ENCODE measurements around the gene KCNK6. TPM values are rescaled to one million over a fixed set of nuclear protein-coding genes. Genes with fewer than 3 reads are reported as not detected.

The KCNK6 gene
- total and polyA plus RNA-seq, 2 donors (not counting 1 experiment from before 2014, with no cell fraction given): 3.4 to 3.7 TPM

DNA sequence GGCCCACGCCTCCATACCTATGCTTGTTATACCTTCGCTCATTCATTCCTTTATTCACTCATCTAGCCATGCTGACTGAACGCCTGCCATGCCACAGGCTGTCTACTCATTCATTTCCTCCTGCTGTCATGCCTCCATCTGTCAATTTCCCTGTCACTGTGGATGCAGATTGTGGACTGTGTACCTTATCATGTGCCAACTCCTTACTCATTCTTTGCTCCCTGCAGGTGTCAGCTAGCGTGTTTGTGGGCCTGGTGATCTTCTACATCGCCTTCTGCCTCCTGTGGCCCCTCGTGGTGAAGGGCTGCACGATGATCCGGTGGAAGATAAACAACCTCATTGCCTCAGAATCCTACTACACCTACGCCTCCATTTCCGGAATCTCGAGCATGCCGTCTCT lies 50.7 kb downstream of the KCNK6 start:
- Histone ChIP-seq H3K9me3 (ENCODE audit: control extremely low read depth in 1 of 3, control insufficient read depth in 2 of 3, insufficient read depth in 1 of 3, low read length in 2 of 3) (peaks cover 0 to 2% (median 0%) of the 10 kb centered on the region in 3 donors), H3K4me2 (replicated peaks; ENCODE audit: low read depth, low read length, poor library complexity, severe bottlenecking) (no peak overlapping the region), H2AFZ (ENCODE audit: insufficient read depth, low read depth, low read length, poor library complexity, severe bottlenecking) (no peak overlapping the region), H3K36me3 (replicated peaks in 1 of 2; ENCODE audit: control extremely low read depth in 1 of 2, control insufficient read depth in 1 of 2, extremely low read depth in 1 of 2, insufficient read depth in 2 of 2, low read length in 1 of 2) (no peaks in the 10 kb centered on the region), H3K4me3 (ENCODE audit: control extremely low read depth in 1 of 5, extremely low read depth in 1 of 5, insufficient read depth in 1 of 5, low read depth in 2 of 5, low read length in 4 of 5) (no peak overlapping the region), H4K20me1 (ENCODE audit: control insufficient read depth, insufficient read depth, low read length, poor library complexity, severe bottlenecking) (peaks cover 4% of the 10 kb centered on the region), H3K27ac (ENCODE audit: low read length in 2 of 2) (no peak overlapping the region), H3K9ac (ENCODE audit: low read length) (no peak overlapping the region), H3K79me2 (ENCODE audit: control insufficient read depth, insufficient read depth, low read length) (peaks cover 5% of the 10 kb centered on the region), H3K27me3 (replicated peaks in 1 of 4; ENCODE audit: control extremely low read depth in 1 of 4, control insufficient read depth in 3 of 4, insufficient read depth in 4 of 4, low read length in 3 of 4) (peaks cover 0 to 28% (median 0%) of the 10 kb centered on the region in 4 experiments), H3K4me1 (ENCODE audit: control insufficient read depth in 2 of 2, insufficient read depth in 2 of 2, low read length in 2 of 2) (peaks cover 6 to 11% of the 10 kb centered on the region in 2 donors)
- DNase-seq: no peak
- no peak overlapping the region for H3K4me3 Mint-ChIP-seq
- H3K4me1 Mint-ChIP-seq: peaks cover 12% of the 10 kb centered on the region
- POLR2A ChIA-PET: no interaction called here
- no peak for ATAC-seq (ENCODE audit: low read depth)
- 87% methylated on average over 12 of the region's 12 CpGs for WGBS (ENCODE audit: insufficient coverage)
- intact Hi-C loops (cut with micrococcal nuclease): no loop called here
- H3K27me3 Mint-ChIP-seq: peaks cover 13% of the 10 kb centered on the region
- CTCF ChIA-PET: no interaction called here
- H3K27ac Mint-ChIP-seq: no peak overlapping the region
- no peak for TF ChIP-seq EZH2 (IDR thresholded peaks at IDR 0.05; ENCODE audit: borderline replicate concordance, insufficient read depth, low read depth, low read length, poor library complexity, severe bottlenecking)
- TF ChIP-seq, protein P1, sequence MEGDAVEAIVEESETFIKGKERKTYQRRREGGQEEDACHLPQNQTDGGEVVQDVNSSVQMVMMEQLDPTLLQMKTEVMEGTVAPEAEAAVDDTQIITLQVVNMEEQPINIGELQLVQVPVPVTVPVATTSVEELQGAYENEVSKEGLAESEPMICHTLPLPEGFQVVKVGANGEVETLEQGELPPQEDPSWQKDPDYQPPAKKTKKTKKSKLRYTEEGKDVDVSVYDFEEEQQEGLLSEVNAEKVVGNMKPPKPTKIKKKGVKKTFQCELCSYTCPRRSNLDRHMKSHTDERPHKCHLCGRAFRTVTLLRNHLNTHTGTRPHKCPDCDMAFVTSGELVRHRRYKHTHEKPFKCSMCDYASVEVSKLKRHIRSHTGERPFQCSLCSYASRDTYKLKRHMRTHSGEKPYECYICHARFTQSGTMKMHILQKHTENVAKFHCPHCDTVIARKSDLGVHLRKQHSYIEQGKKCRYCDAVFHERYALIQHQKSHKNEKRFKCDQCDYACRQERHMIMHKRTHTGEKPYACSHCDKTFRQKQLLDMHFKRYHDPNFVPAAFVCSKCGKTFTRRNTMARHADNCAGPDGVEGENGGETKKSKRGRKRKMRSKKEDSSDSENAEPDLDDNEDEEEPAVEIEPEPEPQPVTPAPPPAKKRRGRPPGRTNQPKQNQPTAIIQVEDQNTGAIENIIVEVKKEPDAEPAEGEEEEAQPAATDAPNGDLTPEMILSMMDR (IDR thresholded peaks at IDR 0.05): no peak
- H3K9me3 Mint-ChIP-seq (ENCODE audit: insufficient read depth): no peaks in the 10 kb centered on the region

DNA sequence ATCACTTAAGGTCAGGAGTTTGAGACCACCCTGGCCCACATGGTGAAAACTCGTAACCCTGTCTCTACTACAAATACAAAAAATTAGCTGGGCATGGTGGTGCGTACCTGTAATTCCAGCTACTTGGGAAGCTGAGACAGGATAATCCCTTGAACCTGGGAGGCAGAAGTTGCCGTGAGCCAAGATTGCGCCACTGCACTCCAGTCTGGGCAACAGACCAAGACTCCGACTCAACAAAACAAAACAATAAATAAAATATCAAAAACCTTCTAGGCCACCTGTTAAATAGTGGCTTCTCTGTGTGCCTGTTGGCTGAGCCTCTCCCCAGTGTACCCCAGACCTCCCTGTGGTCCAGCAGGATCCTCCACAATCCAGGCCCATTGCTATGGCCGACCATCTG lies 51.4 kb downstream of the KCNK6 start:
- Mint-ChIP-seq H3K9me3 (ENCODE audit: insufficient read depth) (no peaks in the 10 kb centered on the region), H3K4me1 (peaks cover 20% of the 10 kb centered on the region), H3K4me3 (no peak overlapping the region), H3K27ac (no peak overlapping the region), H3K27me3 (peaks cover 13% of the 10 kb centered on the region)
- DNase-seq: no peak
- no peak overlapping the region for H3K4me2 ChIP-seq (replicated peaks; ENCODE audit: low read depth, low read length, poor library complexity, severe bottlenecking)
- H3K9me3 ChIP-seq (ENCODE audit: control extremely low read depth in 1 of 3, control insufficient read depth in 2 of 3, insufficient read depth in 1 of 3, low read length in 2 of 3): no peaks in the 10 kb centered on the region
- WGBS (ENCODE audit: insufficient coverage): 89% methylated on average over 3 of the region's 6 CpGs
- POLR2A ChIA-PET: no interaction called here
- H3K79me2 ChIP-seq (ENCODE audit: control insufficient read depth, insufficient read depth, low read length): peaks cover 13% of the 10 kb centered on the region
- no peak overlapping the region for H3K27ac ChIP-seq (ENCODE audit: low read length in 2 of 2)
- ATAC-seq (ENCODE audit: low read depth): no peak
- H3K4me3 ChIP-seq (ENCODE audit: control extremely low read depth in 1 of 5, extremely low read depth in 1 of 5, insufficient read depth in 1 of 5, low read depth in 2 of 5, low read length in 4 of 5): no peak overlapping the region
- H3K4me1 ChIP-seq (ENCODE audit: control insufficient read depth in 2 of 2, insufficient read depth in 2 of 2, low read length in 2 of 2): peaks cover 14 to 19% of the 10 kb centered on the region in 2 donors
- CTCF ChIA-PET: no interaction called here
- intact Hi-C loops (cut with micrococcal nuclease): no loop called here
- peaks cover 12% of the 10 kb centered on the region for H4K20me1 ChIP-seq (ENCODE audit: control insufficient read depth, insufficient read depth, low read length, poor library complexity, severe bottlenecking)
- H3K27me3 ChIP-seq (replicated peaks in 1 of 4; ENCODE audit: control extremely low read depth in 1 of 4, control insufficient read depth in 3 of 4, insufficient read depth in 4 of 4, low read length in 3 of 4): peaks cover 0 to 22% (median 0%) of the 10 kb centered on the region in 4 experiments
- no peak overlapping the region for H2AFZ ChIP-seq (ENCODE audit: insufficient read depth, low read depth, low read length, poor library complexity, severe bottlenecking)
- no peak overlapping the region for H3K9ac ChIP-seq (ENCODE audit: low read length)
- no peaks in the 10 kb centered on the region for H3K36me3 ChIP-seq (replicated peaks in 1 of 2; ENCODE audit: control extremely low read depth in 1 of 2, control insufficient read depth in 1 of 2, extremely low read depth in 1 of 2, insufficient read depth in 2 of 2, low read length in 1 of 2)
- TF ChIP-seq EZH2 (IDR thresholded peaks at IDR 0.05; ENCODE audit: borderline replicate concordance, insufficient read depth, low read depth, low read length, poor library complexity, severe bottlenecking): no peak
- TF ChIP-seq, protein P1 (IDR thresholded peaks at IDR 0.05): no peak
